GM12891 (cell line): Measurements from ENCODE around the gene DGAT2.

ENCODE experiments used
- DNase-seq: peaks from one replicate; pipeline ENCODE4 v3.0.0; 2011; ENCODE audit warnings: low spot score; ENCODE audit not compliant: insufficient read length
- FAIRE-seq: peaks from 2 replicates; lab custom pipeline; 2011; peaks lifted over from hg19 to GRCh38; lab: Jason Lieb, UNC
- PAX5 ChIP-seq: IDR thresholded peaks from 2 replicates; pipeline ENCODE4 v1.6.1; 2011; ENCODE audit warnings: low read length, moderate library complexity, mild to moderate bottlenecking; ENCODE audit not compliant: insufficient read depth, severe bottlenecking
- POLR2A ChIP-seq: IDR thresholded peaks from 2 replicates; pipeline ENCODE4 v1.6.1; 2011; ENCODE audit warnings: low read depth, low read length, control low read depth
- POLR2AphosphoS5 ChIP-seq: IDR thresholded peaks from 2 replicates; pipeline ENCODE4 v1.6.1; 2011; ENCODE audit warnings: low read depth, low read length, control low read depth
- POU2F2 ChIP-seq: IDR thresholded peaks from 2 replicates; pipeline ENCODE4 v1.6.1; 2011; ENCODE audit warnings: low read depth, mild to moderate bottlenecking, control low read depth, low read length, moderate library complexity
- SPI1 ChIP-seq: IDR thresholded peaks from 2 replicates; pipeline ENCODE4 v1.6.1; 2011; ENCODE audit warnings: low read depth, low read length, control low read depth
- TAF1 ChIP-seq: IDR thresholded peaks from 2 replicates; pipeline ENCODE4 v1.6.1; 2011; ENCODE audit warnings: low read depth, low read length, control low read depth

DGAT2 gene

DNA sequence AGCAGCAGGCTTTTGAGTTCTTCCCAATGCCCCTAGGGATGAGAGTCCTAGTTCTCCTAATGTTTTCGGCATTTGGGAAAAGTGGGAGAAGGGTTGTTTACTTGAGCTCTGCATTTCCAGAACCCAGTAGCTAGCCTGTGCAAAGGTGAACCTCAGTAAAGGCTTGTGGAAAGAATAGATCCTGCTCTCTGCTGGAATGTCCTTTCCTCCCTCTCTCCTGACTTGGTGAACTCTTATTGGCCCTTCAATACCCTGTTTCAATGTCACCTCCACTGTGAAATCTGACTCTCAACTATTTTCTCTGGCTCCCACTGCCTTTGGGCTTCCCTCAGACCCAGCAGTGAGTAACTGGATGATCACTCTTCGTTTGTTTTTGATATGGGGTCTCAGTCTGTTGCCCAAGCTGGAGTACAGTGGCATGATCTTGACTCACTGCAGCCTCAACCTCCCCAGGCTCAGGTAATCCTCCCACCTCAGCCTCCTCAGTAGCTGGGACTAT lies 44.0 kb downstream of the DGAT2 start:
- TF ChIP-seq POLR2A (no peak), PAX5 (no peak), POU2F2 (no peak), SPI1 (no peak), TAF1 (no peak), POLR2AphosphoS5 (no peak)
- no peak for DNase-seq
- no peak for FAIRE-seq

DNA sequence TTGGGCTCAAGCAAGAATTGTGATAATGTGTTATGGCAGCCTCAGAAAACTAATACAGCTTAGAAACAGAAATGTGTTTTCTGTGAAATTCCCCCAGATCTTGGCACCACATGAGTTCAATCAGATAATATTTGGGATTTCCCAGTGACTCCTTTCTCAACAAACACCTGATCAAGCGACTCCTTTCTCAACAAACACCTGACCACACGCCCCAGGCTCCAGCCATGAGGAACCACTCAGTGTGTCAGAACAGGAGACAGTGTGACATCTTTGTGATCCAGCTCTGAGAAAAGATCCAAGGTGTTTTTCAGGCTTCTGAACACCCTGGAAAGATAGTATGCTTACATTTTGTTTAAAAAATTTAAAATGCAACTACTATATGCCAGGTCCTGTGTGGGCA lies 44.5 kb downstream of the DGAT2 start:
- FAIRE-seq (no peak), DNase-seq (no peak)
- peak; percentile 44 for TF ChIP-seq PAX5
- TF ChIP-seq SPI1 = no peak
- TF ChIP-seq TAF1 = peak; percentile 65; the same call in 1 of the 2 replicates
- no peak for TF ChIP-seq POLR2AphosphoS5
- no peak for TF ChIP-seq POU2F2
- TF ChIP-seq POLR2A = no peak

DNA sequence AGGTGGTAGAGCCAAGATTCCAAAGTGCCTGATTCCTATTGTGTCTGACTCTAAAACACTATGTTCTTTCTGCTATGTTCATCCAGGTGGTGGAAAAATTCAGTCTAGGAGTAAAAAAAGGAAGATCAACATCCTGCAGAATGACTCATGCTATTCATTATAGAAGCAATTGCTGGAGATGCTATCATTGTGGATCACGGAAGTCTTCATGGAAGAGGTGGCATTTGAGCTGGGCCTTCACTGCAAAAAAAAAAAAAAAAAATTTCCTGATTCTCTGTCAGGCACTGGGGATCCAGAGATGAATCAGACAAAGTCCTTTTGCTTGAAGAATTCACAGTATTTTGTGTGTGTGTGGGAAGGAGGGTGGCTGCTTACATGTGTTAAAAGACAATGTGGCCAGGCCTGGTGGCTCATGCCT lies 45.1 kb downstream of the DGAT2 start:
- no peak for DNase-seq
- TF ChIP-seq TAF1 (no peak), PAX5 (no peak), POLR2AphosphoS5 (no peak), POLR2A (no peak), POU2F2 (no peak)
- no peak for FAIRE-seq

DNA sequence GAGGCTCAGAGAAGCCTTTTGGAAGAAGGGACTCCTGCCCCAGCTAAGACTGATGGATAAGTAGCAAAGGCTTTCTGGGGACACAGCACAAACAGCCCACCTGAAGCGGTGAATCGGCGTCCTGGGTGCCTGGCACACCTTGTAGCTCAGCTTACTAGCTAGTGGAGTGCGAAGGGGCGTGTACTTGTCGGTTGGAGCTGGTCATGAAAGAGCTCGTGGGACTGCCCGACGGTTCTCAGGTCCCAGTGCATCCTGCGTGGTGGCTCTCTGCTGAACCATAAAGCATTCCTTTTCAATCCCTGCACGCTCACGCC lies 45.7 kb downstream of the DGAT2 start:
- TF ChIP-seq SPI1 = no peak
- no peak for TF ChIP-seq PAX5
- no peak for TF ChIP-seq TAF1
- no peak; the same call in 1 of the 2 replicates for TF ChIP-seq POLR2AphosphoS5
- TF ChIP-seq POU2F2 = no peak
- TF ChIP-seq POLR2A = no peak
- DNase-seq (no peak), FAIRE-seq (no peak)

DNA sequence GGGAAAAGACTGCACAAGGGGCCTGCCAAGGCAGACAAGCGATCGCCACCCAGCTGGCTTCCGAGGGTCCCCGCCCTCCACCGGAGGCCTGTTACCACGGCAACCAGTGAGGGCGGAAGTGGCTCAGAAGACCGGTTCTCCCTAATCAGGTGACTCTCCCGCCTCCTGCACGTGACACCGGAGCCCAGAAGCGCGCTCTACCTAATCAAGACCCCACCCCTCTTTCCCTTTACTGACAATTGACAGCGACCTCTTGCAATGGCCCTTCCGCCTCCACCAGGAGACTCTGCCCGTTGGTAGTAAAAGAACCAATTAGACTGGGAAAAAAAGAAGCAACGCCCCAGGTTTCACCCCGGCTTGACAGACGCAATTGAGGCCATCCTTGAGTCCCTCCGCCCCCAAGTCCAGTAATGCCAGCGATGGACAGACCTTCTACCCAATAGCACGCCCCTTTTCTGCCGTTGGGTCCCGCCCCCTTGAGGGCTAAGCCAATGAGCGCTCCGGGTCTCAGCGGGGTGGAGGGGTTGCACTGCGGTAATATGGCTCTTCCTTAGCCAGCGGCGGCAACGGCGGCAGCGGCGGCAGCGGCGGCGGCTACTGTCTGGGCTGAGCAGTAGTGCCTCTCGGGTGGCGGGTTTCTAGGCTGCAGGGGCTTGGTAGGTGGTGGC lies 46.2 kb downstream of the DGAT2 start, which contains the start of gene UVRAG:
UVRAG (plus strand) TSS at position 534 of the 668 bp plus-strand sequence. CDS start 198 bp downstream, outside the sequence.
- TF ChIP-seq POLR2A (peak; percentile 62; the same call in 1 of the 2 replicates), POLR2AphosphoS5 (0 out of 2 replicates have a peak, but pooled peaks have one; percentile 65), SPI1 (peak; percentile 88), POU2F2 (no peak), PAX5 (no peak), TAF1 (peak; percentile 89)
- peak; percentile 85 for DNase-seq
- peak; percentile 97 for FAIRE-seq

DNA sequence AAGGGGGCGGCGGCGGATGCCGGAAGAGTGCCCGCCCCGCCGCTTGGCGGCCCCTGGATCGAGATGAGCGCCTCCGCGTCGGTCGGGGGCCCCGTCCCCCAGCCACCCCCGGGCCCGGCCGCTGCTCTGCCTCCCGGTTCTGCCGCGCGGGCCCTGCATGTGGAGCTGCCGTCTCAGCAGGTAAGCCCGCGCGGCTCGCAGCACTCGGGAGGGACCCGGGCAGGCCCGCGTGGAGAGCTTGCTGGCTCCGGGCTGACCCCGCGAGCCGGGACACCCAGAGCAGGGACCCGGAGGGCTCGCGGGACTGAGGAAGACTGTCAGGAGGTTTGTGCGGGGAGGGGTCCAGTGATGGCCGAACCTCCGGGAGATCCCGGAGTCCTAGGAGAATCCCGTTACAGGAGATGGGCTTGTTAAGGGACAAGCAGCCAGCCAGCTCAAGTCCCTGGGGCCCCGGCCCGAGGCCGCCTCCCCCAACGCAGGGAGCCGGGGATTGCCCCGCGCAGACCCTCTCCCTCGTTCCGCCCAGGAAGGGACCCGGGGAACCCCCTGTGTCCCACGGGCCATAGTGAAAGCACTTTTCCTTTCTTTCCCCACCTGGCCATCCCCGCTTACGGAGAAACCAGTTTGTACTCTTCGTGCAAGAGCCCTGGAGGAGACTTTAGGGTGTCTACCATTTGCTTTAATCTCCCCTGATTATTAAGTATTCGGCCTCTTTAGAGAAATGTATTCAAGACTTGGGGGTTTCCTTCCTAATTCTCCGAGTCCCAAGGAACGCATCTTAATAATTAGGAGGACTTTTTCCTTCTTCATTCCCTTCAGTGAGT lies 47.0 kb downstream of the DGAT2 start:
- DNase-seq (no peak), FAIRE-seq (no peak)
- TF ChIP-seq TAF1 (no peak), PAX5 (no peak), SPI1 (no peak), POLR2AphosphoS5 (peak; percentile 29; the same call in 1 of the 2 replicates), POLR2A (0 out of 2 replicates have a peak, but pooled peaks have one; percentile 37), POU2F2 (no peak)

DNA sequence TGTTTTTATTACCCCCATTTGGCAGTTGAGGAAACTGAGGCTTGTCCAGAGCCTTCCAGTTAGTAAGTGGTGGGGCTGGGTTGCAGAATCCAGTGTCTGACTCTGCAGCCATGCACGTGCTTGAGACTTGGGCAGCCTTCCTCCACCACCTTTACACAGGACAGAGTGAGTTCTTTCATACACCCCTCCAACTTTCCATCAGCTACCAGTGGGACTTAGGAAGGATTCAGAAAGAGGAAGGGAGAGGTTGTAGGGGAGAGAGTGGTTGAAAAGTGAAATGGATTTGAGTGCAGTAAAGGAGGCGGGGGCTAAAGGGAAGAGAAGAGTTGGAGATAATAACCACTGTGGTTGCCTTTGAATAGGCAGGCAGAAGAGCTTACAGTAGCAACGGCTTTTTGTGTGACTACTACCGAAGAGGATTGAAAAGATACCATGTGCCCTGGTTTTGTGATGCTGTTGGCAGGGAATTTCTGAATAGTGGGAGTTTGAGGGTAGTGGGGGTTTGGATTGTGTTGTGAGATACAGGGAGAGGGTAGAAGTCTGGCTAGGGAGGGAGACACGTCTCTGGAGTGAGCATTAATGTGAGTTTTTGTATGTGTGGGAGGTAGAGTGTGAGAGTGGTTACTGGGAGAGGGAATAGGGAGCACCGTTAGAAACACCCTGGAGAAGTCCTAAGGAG lies 48.1 kb downstream of the DGAT2 start:
- DNase-seq (no peak), FAIRE-seq (peak; percentile 57)
- TF ChIP-seq SPI1 (peak; percentile 24; the same call in 1 of the 2 replicates), POU2F2 (no peak), POLR2AphosphoS5 (no peak), PAX5 (no peak), POLR2A (no peak)

DNA sequence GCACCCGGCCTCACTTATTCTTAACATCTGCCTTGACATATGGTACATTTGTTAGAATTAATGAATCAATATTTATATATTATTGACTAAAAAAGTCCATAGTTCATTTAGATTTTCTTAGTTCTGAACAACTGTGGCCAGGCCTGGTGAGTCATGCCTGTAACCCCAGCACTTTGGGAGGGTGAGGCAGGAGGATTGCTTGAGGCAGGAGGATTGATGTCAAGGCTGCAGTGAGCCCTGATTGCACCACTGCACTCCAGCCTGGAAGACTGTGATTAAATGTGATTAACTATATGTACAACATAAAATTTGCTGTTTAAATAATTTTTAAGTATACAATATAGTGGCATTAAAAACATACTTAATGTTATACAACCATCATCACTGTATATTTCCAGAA lies 52.1 kb downstream of the DGAT2 start:
- DNase-seq = no peak
- no peak for FAIRE-seq
- TF ChIP-seq POLR2A (no peak), POU2F2 (no peak), SPI1 (no peak), TAF1 (no peak), PAX5 (no peak), POLR2AphosphoS5 (no peak)

DNA sequence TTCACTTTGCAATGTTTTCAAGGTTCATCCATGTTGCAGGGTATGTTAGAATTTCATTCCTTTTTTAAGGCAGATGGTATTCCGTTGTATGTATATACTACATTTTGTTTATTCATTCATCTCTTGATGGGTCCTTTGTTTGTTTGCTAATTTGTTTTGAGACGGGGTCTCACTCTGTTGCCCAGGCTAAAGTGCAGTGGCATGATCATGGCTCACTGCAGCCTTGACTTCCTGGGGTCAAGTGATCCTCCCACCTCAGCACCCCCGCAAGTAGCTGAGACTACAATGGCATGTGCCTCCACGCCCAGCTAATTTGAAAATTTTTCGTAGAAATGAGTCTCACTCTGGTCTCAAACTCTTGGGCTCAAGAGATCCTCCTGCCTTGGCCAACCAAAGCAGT lies 52.6 kb downstream of the DGAT2 start:
- FAIRE-seq (no peak), DNase-seq (no peak)
- no peak for TF ChIP-seq TAF1
- no peak for TF ChIP-seq POLR2AphosphoS5
- TF ChIP-seq POU2F2 = no peak
- no peak for TF ChIP-seq SPI1
- TF ChIP-seq POLR2A = no peak
- TF ChIP-seq PAX5 = no peak

DNA sequence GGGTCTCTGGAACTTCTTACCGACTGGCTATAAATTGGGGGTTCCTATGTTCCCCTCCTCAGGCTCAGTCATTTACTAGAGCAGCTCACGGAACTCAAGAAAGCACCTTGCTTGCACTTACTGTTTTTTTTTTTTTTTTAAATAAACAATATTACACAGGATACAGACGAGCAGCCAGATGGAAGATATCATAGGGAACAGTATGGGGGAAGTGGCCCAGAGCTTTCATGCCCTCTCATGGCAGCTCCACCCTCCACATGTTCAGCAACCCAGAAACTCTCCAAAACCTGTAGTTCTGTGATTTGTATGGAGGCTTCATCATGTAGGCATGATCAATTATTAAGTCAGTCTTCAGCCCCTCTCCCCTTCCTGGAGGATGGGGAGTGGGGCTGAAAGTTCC lies 54.0 kb downstream of the DGAT2 start:
- no peak for FAIRE-seq
- DNase-seq = no peak
- no peak for TF ChIP-seq PAX5
- TF ChIP-seq POLR2AphosphoS5 = no peak
- no peak for TF ChIP-seq POU2F2
- no peak for TF ChIP-seq TAF1
- TF ChIP-seq SPI1 = 0 out of 2 replicates have a peak, but pooled peaks have one; percentile 9
- TF ChIP-seq POLR2A = no peak
